ENCODE data around the gene SLC5A3.

The SLC5A3 gene

DNA sequence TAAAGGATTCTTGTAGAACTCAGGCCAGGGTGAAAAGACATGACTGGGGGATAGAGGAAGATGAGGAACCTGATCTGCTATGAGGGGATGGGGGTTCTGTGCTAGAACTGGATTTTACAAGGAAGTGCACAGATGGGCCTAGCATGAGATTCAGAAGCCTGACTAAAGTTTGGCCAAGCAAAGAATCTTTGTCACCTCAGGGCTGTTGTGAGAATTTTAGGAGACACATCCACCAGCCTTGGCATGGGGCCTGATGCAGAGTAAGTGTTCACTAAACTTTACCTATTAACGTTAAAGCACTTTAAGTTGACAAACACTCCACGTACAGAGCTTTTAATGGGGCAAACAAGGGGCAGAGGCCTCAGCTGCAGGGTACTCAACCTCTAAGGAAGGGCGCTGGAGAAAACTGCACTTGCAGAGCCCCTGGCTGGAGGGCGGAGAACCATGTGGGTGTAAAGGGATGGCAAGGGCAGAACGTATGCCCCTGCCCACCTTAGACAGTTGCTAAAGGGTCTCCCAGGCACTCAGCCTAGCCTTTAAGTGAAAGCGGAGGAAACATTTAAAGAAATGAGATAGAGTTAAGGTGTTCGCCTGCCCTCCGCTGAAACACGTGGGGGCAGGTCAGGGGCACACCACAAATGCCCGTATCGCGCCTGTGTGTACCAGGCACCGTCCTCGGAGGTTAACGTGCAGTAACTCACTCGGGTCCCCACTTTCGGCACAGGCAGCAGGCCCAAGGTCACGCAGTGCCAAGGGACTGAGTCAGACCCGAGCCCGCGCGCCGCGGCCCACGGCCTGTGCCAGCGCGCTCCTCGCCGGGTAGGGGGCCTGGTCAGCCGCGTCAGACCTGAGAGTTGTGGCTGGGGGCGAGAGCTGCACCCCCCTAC, 990 bp upstream of the SLC5A3 start:
- DNase-seq = peak; percentile 9 to 14

- DNase-seq = peak; percentile 17 to 29
These were observed 438 bp downstream of the SLC5A3 start for GRCh38 chr21:34073749-34074282.

- DNase-seq = peak in 1 of 2 experiments; percentile 14
These were observed 1.1 kb downstream of the SLC5A3 start for GRCh38 chr21:34074283-34075090.

DNA sequence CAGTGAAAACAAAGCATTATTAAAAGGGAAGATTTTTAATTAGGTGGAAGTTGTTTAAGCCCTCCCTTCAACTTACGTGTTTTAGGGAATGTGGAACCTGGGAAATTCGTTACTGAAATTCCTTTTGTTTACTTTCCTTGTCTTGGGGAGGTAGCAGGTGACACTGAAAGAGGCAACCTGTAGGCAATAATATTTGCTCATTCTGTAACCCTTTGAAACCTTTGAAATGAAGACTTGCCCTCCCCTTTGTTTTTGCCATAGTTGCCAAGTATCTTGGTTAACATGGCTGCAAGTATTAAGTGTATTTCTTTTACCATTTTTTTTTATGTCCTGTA, 1.7 kb downstream of the SLC5A3 start:
- no peak for DNase-seq

DNA sequence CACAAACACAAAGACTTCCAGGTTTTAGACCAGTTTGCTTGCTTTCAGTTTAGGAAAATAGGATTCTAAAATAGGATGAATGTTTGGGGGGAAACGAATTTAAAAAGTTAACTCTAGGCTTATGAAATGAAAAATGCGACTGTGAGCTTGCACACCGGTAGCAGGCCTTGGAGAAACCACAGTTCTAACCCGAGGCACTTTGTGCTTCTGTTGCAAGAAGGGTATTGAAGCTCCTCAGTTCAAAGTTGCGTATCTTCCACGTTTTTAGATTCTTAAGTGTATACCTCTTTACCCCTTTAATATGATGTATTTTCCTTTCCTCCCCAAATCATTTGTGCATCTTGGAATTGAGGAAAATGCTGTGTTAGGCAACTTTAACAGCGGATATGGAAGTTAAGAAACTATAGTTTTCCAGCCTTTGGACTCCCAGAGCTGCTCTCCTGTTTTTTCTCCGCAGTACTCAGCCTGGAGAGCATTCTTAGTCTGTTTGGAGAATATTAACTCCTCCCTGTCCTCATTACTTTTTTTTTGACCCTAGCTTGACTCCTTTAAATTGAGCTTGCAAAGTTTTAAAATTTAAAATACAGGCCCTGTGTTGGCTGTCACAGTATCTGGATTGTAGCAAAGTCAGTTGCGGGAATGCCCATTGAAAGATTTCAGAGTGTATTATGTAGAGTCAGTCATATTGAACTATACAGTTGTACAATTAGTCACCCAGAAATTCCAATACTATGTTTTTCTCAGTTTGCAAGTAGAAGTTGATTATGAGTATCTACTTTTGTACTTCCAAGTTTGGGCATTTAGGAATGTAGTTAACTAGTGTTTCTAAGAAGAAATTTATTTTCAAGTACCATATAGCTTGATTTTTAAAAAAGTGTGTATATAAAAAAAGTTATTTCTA, 2.6 kb downstream of the SLC5A3 start:
- DNase-seq = no peak

GRCh38 chr21:34076835-34077234, 3.5 kb downstream of the SLC5A3 start:
- DNase-seq = peak in 1 of 2 experiments; percentile 11

GRCh38 chr21:34077888-34078287, 4.5 kb downstream of the SLC5A3 start:
- no peak for DNase-seq

DNA sequence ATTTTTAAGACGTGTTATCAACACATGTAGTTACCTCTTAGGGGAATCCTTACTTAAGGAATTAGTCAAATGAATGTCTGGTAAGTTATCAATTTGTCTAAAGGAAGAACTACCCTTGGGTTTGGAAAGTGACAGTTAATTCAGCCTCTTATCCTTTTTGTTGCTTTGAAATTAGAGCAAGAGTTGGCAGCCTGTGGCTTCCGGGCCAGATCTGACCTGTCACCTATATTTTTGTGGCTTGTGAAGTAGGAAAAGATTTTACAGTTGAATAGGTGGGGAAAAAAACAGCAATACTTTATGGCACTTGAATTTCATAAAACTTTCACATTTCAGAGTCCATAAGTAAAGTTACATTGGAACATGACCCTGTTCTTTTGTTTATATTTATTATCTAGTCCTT, 5.5 kb downstream of the SLC5A3 start:
- peak; percentile 23 to 34 for DNase-seq

- DNase-seq = no peak
These were observed 7.3 kb downstream of the SLC5A3 start for GRCh38 chr21:34080710-34081109.

DNA sequence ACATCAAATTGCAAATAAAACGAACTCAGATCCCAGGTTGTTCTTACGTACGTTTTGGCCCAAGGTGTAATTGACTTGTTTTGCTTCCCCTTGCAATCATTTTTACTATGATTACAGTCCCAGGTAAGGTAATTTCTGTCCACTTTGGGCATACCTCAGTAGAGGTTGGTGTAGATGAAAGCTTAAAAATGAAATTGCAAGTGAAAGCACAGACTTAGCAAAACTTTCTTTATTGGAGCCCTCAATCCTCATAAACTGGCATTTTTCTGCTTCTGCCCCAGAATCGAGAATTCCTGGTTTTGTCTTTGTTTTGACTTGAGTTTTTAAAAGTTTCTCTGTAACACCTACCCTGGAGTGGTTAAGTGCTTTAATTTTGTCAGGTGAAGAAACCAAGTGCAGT, 9.4 kb downstream of the SLC5A3 start:
- no peak for DNase-seq

DNA sequence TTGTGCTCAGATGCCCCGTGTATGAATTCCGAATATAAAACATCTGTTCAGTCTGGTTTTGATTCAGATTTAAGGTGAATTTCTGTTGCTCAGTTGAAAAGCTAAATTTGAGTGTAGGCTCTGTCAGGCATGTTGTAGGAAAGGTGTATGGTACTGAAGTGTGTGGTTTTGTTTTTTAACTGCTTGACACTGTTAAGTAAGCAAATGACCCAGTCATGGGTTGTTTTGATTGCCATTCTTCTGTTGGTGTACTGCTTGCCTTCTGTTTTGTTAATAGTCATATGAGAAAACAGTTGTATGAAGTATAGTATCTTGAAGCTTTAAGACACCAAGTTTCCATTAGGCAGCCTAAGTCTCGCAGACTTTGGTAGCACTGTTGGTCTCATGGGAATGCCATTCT, 10.0 kb downstream of the SLC5A3 start:
- DNase-seq = no peak

- no peak for DNase-seq
These were observed 11.8 kb downstream of the SLC5A3 start for GRCh38 chr21:34085129-34085528.

DNA sequence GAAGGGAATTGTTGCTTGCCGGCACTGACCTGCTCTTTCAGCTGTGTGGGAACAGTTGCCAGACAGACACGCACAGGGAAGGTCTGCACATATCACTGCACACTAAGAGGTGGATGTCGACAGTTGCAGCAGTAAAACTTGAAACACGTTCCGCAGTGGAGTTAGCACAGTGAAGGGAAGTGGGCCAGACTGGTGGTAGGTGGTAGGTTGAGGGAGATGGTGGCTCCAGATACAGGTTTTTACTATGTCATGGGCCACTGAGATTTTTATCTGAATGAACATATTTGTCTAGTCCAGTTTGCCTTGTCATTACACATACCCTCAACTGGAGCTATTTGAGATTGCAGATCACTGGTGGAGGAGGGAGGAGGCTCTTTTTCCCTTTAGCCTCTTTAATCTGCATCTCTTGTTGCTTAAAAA, 13.5 kb downstream of the SLC5A3 start:
- DNase-seq = no peak

GRCh38 chr21:34088752-34089151, 15.4 kb downstream of the SLC5A3 start:
- DNase-seq = no peak

DNA sequence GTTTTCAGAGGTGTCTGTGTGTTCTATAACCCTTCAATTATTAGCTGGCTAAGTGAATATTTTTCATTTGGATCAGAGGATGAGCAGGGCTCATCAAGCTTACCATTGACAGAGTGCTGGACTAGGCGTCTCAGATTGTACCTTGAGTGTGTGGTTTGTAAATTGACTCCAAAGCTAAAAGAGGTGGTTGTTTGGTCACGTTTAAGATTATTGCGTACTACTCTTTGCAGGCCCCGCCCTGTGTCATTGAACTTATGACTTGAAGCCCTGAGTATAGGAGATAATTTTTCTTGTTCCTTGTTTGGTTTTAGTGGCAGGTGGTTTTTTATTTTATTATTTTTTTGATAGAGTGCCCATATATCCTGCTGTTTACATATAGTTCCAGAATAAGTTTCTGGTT, 17.7 kb downstream of the SLC5A3 start:
- DNase-seq = no peak

- no peak for DNase-seq
These were observed 18.2 kb downstream of the SLC5A3 start for GRCh38 chr21:34091607-34092006.

GRCh38 chr21:34092262-34092921, 19.0 kb downstream of the SLC5A3 start:
- no peak for DNase-seq

- DNase-seq = no peak
These were observed 19.7 kb downstream of the SLC5A3 start for GRCh38 chr21:34093083-34093482.

- no peak for DNase-seq
These were observed 21.6 kb downstream of the SLC5A3 start for GRCh38 chr21:34094949-34095348.

DNA sequence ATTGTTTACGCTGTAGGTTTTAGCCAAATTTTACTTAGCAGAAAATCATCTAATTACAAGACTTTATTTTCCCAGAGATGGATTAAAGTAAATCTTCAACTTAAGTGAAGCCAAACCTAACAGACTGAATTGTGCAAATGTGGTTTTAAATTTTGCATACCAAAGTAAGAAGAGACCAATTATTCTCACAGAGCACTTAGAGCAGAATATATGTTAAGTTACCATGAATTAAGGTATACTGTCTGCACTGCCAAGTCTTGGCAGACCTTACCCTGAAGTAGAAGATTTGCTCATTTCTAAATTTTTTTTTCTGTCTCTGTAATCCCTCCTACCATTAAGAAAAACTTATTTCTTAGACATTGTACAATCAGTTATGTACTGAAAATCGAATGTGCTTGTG, 24.1 kb downstream of the SLC5A3 start:
- DNase-seq = no peak

GRCh38 chr21:34100337-34100736, 27.0 kb downstream of the SLC5A3 start:
- DNase-seq = no peak

DNA sequence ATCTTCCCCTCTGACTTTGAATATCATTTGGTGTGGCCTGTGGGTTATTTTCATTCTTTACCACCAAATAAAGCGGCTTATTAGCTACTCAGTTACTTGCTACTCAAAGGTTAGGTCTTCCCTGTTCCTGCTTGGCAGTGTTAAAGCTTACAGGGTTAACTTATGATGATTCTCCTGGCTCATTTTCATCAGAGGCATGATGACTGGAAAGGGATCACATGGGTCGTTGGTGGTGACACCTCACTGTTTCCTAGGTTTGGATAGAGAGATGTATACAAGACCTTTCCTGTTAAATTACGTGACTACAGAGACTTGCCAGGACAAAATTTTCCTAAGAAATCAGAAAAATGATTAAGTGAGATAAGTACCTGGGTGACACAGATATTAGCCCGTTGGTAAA, 27.4 kb downstream of the SLC5A3 start:
- DNase-seq = no peak

Data from activated CD4-positive, alpha-beta T cell treated with anti-CD3 and anti-CD28 coated beads, Interleukin-2, amount 50 U/mL, for 48 hours (primary cell).